ENCODE measurements around the gene DLGAP3. TPM values are rescaled to one million over a fixed set of nuclear protein-coding genes. Genes with fewer than 3 reads are reported as not detected.
A peak's percentile ranks its signal among the peaks of the same experiment; 100 is the strongest.

The DLGAP3 gene
- polyA plus RNA-seq, 1 donor (not counting 4 experiments of a cell fraction or from before 2014, with no cell fraction given): not detected

DNA sequence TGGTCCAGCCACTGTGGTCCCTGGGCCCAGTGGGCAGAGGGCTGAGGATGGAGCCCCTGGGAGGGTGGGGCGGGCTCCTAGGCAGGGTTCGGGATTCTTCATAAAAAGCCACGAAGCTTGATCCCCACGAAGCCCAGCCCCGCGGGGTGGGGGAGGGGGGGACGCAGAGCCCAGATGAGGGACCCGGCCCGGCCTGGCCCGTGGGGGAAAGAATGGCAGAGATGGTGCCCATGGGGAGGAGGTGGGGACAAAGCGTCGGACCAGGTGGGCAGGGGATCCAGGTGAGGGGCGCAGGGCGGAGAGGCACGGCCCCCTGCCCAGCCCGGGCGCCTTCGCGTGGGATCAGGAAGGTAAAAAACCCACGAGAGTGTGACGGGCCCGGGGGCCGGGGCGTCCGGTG, 63.9 kb downstream of the DLGAP3 start:
- Histone ChIP-seq H3K27me3 (ENCODE audit: control insufficient read depth, extremely low read depth, insufficient read depth, low read length) (peaks cover 8% of the 10 kb centered on the region), H3K4me2 (ENCODE audit: control insufficient read depth, extremely low read depth, insufficient read depth, low read depth, low read length) (peak overlapping the region; percentile 79), H3K9me1 (ENCODE audit: control insufficient read depth, extremely low read depth, insufficient read depth, low read length) (no peaks in the 10 kb centered on the region), H4K20me1 (ENCODE audit: control insufficient read depth, extremely low read depth, insufficient read depth, low read length) (no peaks in the 10 kb centered on the region), H3K36me3 (ENCODE audit: control insufficient read depth in 2 of 2, extremely low read depth in 1 of 2, insufficient read depth in 2 of 2, low read length in 2 of 2) (no peaks in the 10 kb centered on the region), H3K9me3 (ENCODE audit: control insufficient read depth, low read depth, low read length) (no peaks in the 10 kb centered on the region), H3K9ac (ENCODE audit: control insufficient read depth, extremely low read depth, insufficient read depth, low read length) (peak overlapping the region; percentile 66), H3K27ac (ENCODE audit: control insufficient read depth, insufficient read depth, low read length) (no peak overlapping the region), H3K79me2 (ENCODE audit: control insufficient read depth, insufficient read depth, low read length) (no peaks in the 10 kb centered on the region), H3K4me3 (ENCODE audit: control insufficient read depth in 2 of 3, extremely low read depth in 1 of 3, insufficient read depth in 2 of 3, low read depth in 1 of 3, low read length in 3 of 3) (peak overlapping the region; percentile 53 to 69 (median 68)), H3K4me1 (ENCODE audit: control insufficient read depth, extremely low read depth, insufficient read depth, low read length) (peaks cover 2% of the 10 kb centered on the region), H2AFZ (ENCODE audit: control insufficient read depth, low read length) (peak overlapping the region; percentile 92)
- no peak for FAIRE-seq
- TF ChIP-seq, protein P1, sequence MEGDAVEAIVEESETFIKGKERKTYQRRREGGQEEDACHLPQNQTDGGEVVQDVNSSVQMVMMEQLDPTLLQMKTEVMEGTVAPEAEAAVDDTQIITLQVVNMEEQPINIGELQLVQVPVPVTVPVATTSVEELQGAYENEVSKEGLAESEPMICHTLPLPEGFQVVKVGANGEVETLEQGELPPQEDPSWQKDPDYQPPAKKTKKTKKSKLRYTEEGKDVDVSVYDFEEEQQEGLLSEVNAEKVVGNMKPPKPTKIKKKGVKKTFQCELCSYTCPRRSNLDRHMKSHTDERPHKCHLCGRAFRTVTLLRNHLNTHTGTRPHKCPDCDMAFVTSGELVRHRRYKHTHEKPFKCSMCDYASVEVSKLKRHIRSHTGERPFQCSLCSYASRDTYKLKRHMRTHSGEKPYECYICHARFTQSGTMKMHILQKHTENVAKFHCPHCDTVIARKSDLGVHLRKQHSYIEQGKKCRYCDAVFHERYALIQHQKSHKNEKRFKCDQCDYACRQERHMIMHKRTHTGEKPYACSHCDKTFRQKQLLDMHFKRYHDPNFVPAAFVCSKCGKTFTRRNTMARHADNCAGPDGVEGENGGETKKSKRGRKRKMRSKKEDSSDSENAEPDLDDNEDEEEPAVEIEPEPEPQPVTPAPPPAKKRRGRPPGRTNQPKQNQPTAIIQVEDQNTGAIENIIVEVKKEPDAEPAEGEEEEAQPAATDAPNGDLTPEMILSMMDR (optimal IDR thresholded peaks at IDR 0.05 in 1 of 3, IDR thresholded peaks at IDR 0.05 in 1 of 3, conservative IDR thresholded peaks at IDR 0.05 in 1 of 3; ENCODE audit: extremely low read depth in 1 of 3, insufficient read depth in 2 of 3, low read length in 3 of 3): no peak
- DNase-seq (ENCODE audit: low read depth, low spot score): no peak
- dilution Hi-C loops (cut with MboI; ENCODE audit: extremely low pct_ligation_motif_present, low sequenced_read_pairs): no loop called here

DNA sequence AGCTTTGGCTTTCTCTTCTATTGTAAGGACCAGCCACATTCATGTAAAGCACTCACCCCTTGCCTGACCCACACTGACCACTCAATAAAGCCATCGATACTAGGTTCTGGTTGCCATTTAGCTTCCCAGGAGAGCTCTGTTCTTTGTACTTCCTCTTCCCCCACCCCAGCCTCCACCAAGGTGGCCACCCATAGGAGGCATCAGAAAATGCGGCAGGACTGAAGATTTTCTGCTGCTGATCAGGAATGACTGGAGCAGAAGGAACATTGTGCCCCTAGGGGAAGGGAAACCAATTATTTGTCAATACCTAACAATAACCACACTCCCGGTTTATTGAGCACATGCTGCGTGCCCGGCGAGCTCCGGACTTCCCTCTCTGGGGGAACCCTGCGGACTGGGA, 64.7 kb downstream of the DLGAP3 start:
- H3K27me3 ChIP-seq (ENCODE audit: control insufficient read depth, extremely low read depth, insufficient read depth, low read length): peaks cover 8% of the 10 kb centered on the region
- H3K9me1 ChIP-seq (ENCODE audit: control insufficient read depth, extremely low read depth, insufficient read depth, low read length): no peaks in the 10 kb centered on the region
- H3K4me1 ChIP-seq (ENCODE audit: control insufficient read depth, extremely low read depth, insufficient read depth, low read length): peaks cover 2% of the 10 kb centered on the region
- H4K20me1 ChIP-seq (ENCODE audit: control insufficient read depth, extremely low read depth, insufficient read depth, low read length): no peaks in the 10 kb centered on the region
- no peak for TF ChIP-seq EZH2 (IDR thresholded peaks at IDR 0.05; ENCODE audit: low read length)
- TF ChIP-seq, protein P1 (optimal IDR thresholded peaks at IDR 0.05 in 1 of 3, IDR thresholded peaks at IDR 0.05 in 1 of 3, conservative IDR thresholded peaks at IDR 0.05 in 1 of 3; ENCODE audit: extremely low read depth in 1 of 3, insufficient read depth in 2 of 3, low read length in 3 of 3): no peak
- H3K79me2 ChIP-seq (ENCODE audit: control insufficient read depth, insufficient read depth, low read length): no peaks in the 10 kb centered on the region
- H2AFZ ChIP-seq (ENCODE audit: control insufficient read depth, low read length): no peak overlapping the region
- H3K4me3 ChIP-seq (ENCODE audit: control insufficient read depth in 2 of 3, extremely low read depth in 1 of 3, insufficient read depth in 2 of 3, low read depth in 1 of 3, low read length in 3 of 3): no peak overlapping the region
- no peak overlapping the region for H3K27ac ChIP-seq (ENCODE audit: control insufficient read depth, insufficient read depth, low read length)
- FAIRE-seq: no peak
- no peaks in the 10 kb centered on the region for H3K36me3 ChIP-seq (ENCODE audit: control insufficient read depth in 2 of 2, extremely low read depth in 1 of 2, insufficient read depth in 2 of 2, low read length in 2 of 2)
- no peak for DNase-seq (ENCODE audit: low read depth, low spot score)
- no peaks in the 10 kb centered on the region for H3K9me3 ChIP-seq (ENCODE audit: control insufficient read depth, low read depth, low read length)
- H3K4me2 ChIP-seq (ENCODE audit: control insufficient read depth, extremely low read depth, insufficient read depth, low read depth, low read length): no peak overlapping the region
- no peak overlapping the region for H3K9ac ChIP-seq (ENCODE audit: control insufficient read depth, extremely low read depth, insufficient read depth, low read length)
- dilution Hi-C loops (cut with MboI; ENCODE audit: extremely low pct_ligation_motif_present, low sequenced_read_pairs): no loop called here

All from keratinocyte (primary cell).